HG03558 (cell line): ENCODE measurements around the gene HNRNPK.

Experiments
- ATAC-seq: cut with Tn5 transposase; IDR thresholded peaks from one replicate; pipeline ENCODE4 v1.9.1; 2021; ENCODE audit warnings: moderate number of reproducible peaks; ENCODE audit not compliant: unreplicated experiment; ENCODE audit errors: extremely low read depth

The HNRNPK gene

GRCh38 chr9:83936523-83936922 lies 43.5 kb downstream of the HNRNPK start:
- no peak for ATAC-seq

- no peak for ATAC-seq
Observed at GRCh38 chr9:83935276-83935935, 44.6 kb downstream of the HNRNPK start.

GRCh38 chr9:83934569-83935275 lies 45.3 kb downstream of the HNRNPK start:
- ATAC-seq: no peak

GRCh38 chr9:83933790-83934189 lies 46.2 kb downstream of the HNRNPK start:
- ATAC-seq: no peak

GRCh38 chr9:83932851-83933250 lies 47.2 kb downstream of the HNRNPK start:
- no peak for ATAC-seq

GRCh38 chr9:83932011-83932410 lies 48.0 kb downstream of the HNRNPK start:
- ATAC-seq: no peak

GRCh38 chr9:83930881-83931280 lies 49.1 kb downstream of the HNRNPK start:
- no peak for ATAC-seq

GRCh38 chr9:83927591-83927990 lies 52.4 kb downstream of the HNRNPK start:
- no peak for ATAC-seq

GRCh38 chr9:83920927-83921707 lies 58.9 kb downstream of the HNRNPK start, which contains the start of gene KIF27:
TSS of gene KIF27 (minus strand) at chr9:83921432. CDS start at chr9:83915591, 5,841 bp downstream.
- peak; percentile 89 for ATAC-seq

GRCh38 chr9:83920469-83920926 lies 59.5 kb downstream of the HNRNPK start:
- no peak for ATAC-seq

GRCh38 chr9:83919111-83919510 lies 60.9 kb downstream of the HNRNPK start:
- ATAC-seq: no peak
